Measurements from ENCODE around the gene GABRD.

Gene GABRD

GRCh38 chr1:2042830-2043773 is 24.0 kb downstream of the GABRD start:
- peaks cover 17% of the 10 kb centered on the region for H3K4me1 ChIP-seq (ENCODE audit: insufficient read depth, insufficient read length)
- no peak overlapping the region for H3K4me3 ChIP-seq (ENCODE audit: insufficient read length, low read depth)
- H3K9me3 ChIP-seq (ENCODE audit: insufficient read depth, low read length), result peaks cover 6% of the 10 kb centered on the region; the same call in 1 of the 2 replicates
- H3K27me3 ChIP-seq (ENCODE audit: insufficient read depth, insufficient read length), result peaks cover 13% of the 10 kb centered on the region
- TF ChIP-seq YY1 (IDR thresholded peaks at IDR 0.05; ENCODE audit: insufficient read depth, insufficient read length) (no peak), SUZ12 (IDR thresholded peaks at IDR 0.05; ENCODE audit: extremely low read depth, insufficient read depth, insufficient read length) (no peak), ZNF274 (IDR thresholded peaks at IDR 0.05; ENCODE audit: low read depth, low read length) (no peak)
- no peak overlapping the region for H3K9ac ChIP-seq (ENCODE audit: insufficient read length, low read depth)
- DNase-seq (ENCODE audit: low read depth, low spot score), result no peak
- H3K36me3 ChIP-seq (ENCODE audit: insufficient read depth, insufficient read length, low read length), result no peaks in the 10 kb centered on the region

GRCh38 chr1:2043886-2044285 is 24.7 kb downstream of the GABRD start:
- Histone ChIP-seq H3K27me3 (ENCODE audit: insufficient read depth, insufficient read length) (peaks cover 20% of the 10 kb centered on the region), H3K9me3 (ENCODE audit: insufficient read depth, low read length) (no peaks in the 10 kb centered on the region), H3K4me3 (ENCODE audit: insufficient read length, low read depth) (no peak overlapping the region), H3K36me3 (ENCODE audit: insufficient read depth, insufficient read length, low read length) (no peaks in the 10 kb centered on the region), H3K9ac (ENCODE audit: insufficient read length, low read depth) (no peak overlapping the region), H3K4me1 (ENCODE audit: insufficient read depth, insufficient read length) (peaks cover 19% of the 10 kb centered on the region)
- TF ChIP-seq SUZ12 (IDR thresholded peaks at IDR 0.05; ENCODE audit: extremely low read depth, insufficient read depth, insufficient read length) (no peak), ZNF274 (IDR thresholded peaks at IDR 0.05; ENCODE audit: low read depth, low read length) (no peak), YY1 (IDR thresholded peaks at IDR 0.05; ENCODE audit: insufficient read depth, insufficient read length) (no peak)
- DNase-seq (ENCODE audit: low read depth, low spot score), result no peak

GRCh38 chr1:2044510-2045319 is 25.6 kb downstream of the GABRD start:
- Histone ChIP-seq H3K4me3 (ENCODE audit: insufficient read length, low read depth) (no peak overlapping the region), H3K36me3 (ENCODE audit: insufficient read depth, insufficient read length, low read length) (no peaks in the 10 kb centered on the region), H3K9me3 (ENCODE audit: insufficient read depth, low read length) (no peaks in the 10 kb centered on the region), H3K9ac (ENCODE audit: insufficient read length, low read depth) (peak overlapping the region; percentile 67), H3K27me3 (ENCODE audit: insufficient read depth, insufficient read length) (peaks cover 20% of the 10 kb centered on the region), H3K4me1 (ENCODE audit: insufficient read depth, insufficient read length) (peaks cover 19% of the 10 kb centered on the region)
- no peak for DNase-seq (ENCODE audit: low read depth, low spot score)
- TF ChIP-seq YY1 (IDR thresholded peaks at IDR 0.05; ENCODE audit: insufficient read depth, insufficient read length), result no peak
- no peak for TF ChIP-seq ZNF274 (IDR thresholded peaks at IDR 0.05; ENCODE audit: low read depth, low read length)
- TF ChIP-seq SUZ12 (IDR thresholded peaks at IDR 0.05; ENCODE audit: extremely low read depth, insufficient read depth, insufficient read length), result no peak

GRCh38 chr1:2045468-2046173 is 26.5 kb downstream of the GABRD start:
- TF ChIP-seq SUZ12 (IDR thresholded peaks at IDR 0.05; ENCODE audit: extremely low read depth, insufficient read depth, insufficient read length), result no peak
- TF ChIP-seq ZNF274 (IDR thresholded peaks at IDR 0.05; ENCODE audit: low read depth, low read length), result no peak
- TF ChIP-seq YY1 (IDR thresholded peaks at IDR 0.05; ENCODE audit: insufficient read depth, insufficient read length), result no peak
- Histone ChIP-seq H3K36me3 (ENCODE audit: insufficient read depth, insufficient read length, low read length) (no peaks in the 10 kb centered on the region), H3K9ac (ENCODE audit: insufficient read length, low read depth) (no peak overlapping the region), H3K4me3 (ENCODE audit: insufficient read length, low read depth) (no peak overlapping the region), H3K9me3 (ENCODE audit: insufficient read depth, low read length) (no peaks in the 10 kb centered on the region), H3K4me1 (ENCODE audit: insufficient read depth, insufficient read length) (peaks cover 19% of the 10 kb centered on the region), H3K27me3 (ENCODE audit: insufficient read depth, insufficient read length) (peaks cover 21% of the 10 kb centered on the region)
- DNase-seq (ENCODE audit: low read depth, low spot score), result no peak

GRCh38 chr1:2046174-2046917 is 27.2 kb downstream of the GABRD start:
- Histone ChIP-seq H3K4me3 (ENCODE audit: insufficient read length, low read depth) (no peak overlapping the region), H3K9ac (ENCODE audit: insufficient read length, low read depth) (no peak overlapping the region), H3K4me1 (ENCODE audit: insufficient read depth, insufficient read length) (peaks cover 20% of the 10 kb centered on the region), H3K27me3 (ENCODE audit: insufficient read depth, insufficient read length) (peaks cover 28% of the 10 kb centered on the region), H3K9me3 (ENCODE audit: insufficient read depth, low read length) (no peaks in the 10 kb centered on the region), H3K36me3 (ENCODE audit: insufficient read depth, insufficient read length, low read length) (no peaks in the 10 kb centered on the region)
- peak; percentile 56 for DNase-seq (ENCODE audit: low read depth, low spot score)
- TF ChIP-seq SUZ12 (IDR thresholded peaks at IDR 0.05; ENCODE audit: extremely low read depth, insufficient read depth, insufficient read length) (no peak), YY1 (IDR thresholded peaks at IDR 0.05; ENCODE audit: insufficient read depth, insufficient read length) (no peak), ZNF274 (IDR thresholded peaks at IDR 0.05; ENCODE audit: low read depth, low read length) (no peak)

- Histone ChIP-seq H3K4me1 (ENCODE audit: insufficient read depth, insufficient read length) (peaks cover 16% of the 10 kb centered on the region), H3K27me3 (ENCODE audit: insufficient read depth, insufficient read length) (peaks cover 36% of the 10 kb centered on the region), H3K9me3 (ENCODE audit: insufficient read depth, low read length) (no peaks in the 10 kb centered on the region), H3K9ac (ENCODE audit: insufficient read length, low read depth) (peak overlapping the region; percentile 44), H3K4me3 (ENCODE audit: insufficient read length, low read depth) (peak overlapping the region; percentile 28), H3K36me3 (ENCODE audit: insufficient read depth, insufficient read length, low read length) (no peaks in the 10 kb centered on the region)
- DNase-seq (ENCODE audit: low read depth, low spot score), result no peak
- TF ChIP-seq YY1 (IDR thresholded peaks at IDR 0.05; ENCODE audit: insufficient read depth, insufficient read length) (no peak), SUZ12 (IDR thresholded peaks at IDR 0.05; ENCODE audit: extremely low read depth, insufficient read depth, insufficient read length) (no peak), ZNF274 (IDR thresholded peaks at IDR 0.05; ENCODE audit: low read depth, low read length) (no peak)
These were observed 28.0 kb downstream of the GABRD start for GRCh38 chr1:2046953-2047748.

Measured in NT2/D1 (cell line).